Measurements from ENCODE around the gene GSK3B. TPM values are rescaled to one million over a fixed set of nuclear protein-coding genes. Genes with fewer than 3 reads are reported as not detected.
"Not testable (repeated sequence)": the region's sequence is repeated elsewhere in the genome, so short reads cannot be mapped to it uniquely, and the experiment has no call there.

The GSK3B gene
- total and polyA plus RNA-seq, 9 donors = 15.3 to 30.7 (median 27.0) TPM

DNA sequence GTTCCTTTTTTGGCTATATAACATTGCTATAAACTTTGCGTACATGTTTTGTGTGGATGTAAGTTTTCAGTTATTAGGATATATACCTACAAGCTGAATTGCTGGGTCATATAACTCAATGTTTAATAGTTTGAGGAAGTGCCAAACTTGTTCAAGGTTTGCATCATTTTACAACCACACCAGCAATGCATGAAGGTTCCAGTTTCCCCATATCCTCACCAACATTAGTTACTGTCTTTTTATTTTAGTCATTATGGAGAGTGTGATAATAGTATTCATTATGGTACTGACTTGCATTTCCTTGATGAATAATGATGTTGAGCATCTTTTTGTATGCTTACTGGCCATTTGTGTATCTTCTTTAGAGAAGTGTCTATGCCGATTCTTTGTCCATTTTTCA is 200.1 kb downstream of the GSK3B start:
- Histone ChIP-seq H3K4me3 (ENCODE audit: low read length) (no peak overlapping the region), H3K27ac (ENCODE audit: low read length) (no peak overlapping the region), H3K36me3 (ENCODE audit: control insufficient read depth, insufficient read depth, low read length) (no peaks in the 10 kb centered on the region), H3K4me1 (ENCODE audit: control insufficient read depth, insufficient read depth, low read length) (no peaks in the 10 kb centered on the region), H3K9me3 (replicated peaks; ENCODE audit: control insufficient read depth, low read depth, low read length) (peaks cover 3% of the 10 kb centered on the region), H3K27me3 (ENCODE audit: control insufficient read depth, insufficient read depth, low read length) (no peaks in the 10 kb centered on the region)
- no peak for DNase-seq
- WGBS (ENCODE audit: insufficient coverage) = no CpG with 5 or more reads among the region's 2 CpGs

DNA sequence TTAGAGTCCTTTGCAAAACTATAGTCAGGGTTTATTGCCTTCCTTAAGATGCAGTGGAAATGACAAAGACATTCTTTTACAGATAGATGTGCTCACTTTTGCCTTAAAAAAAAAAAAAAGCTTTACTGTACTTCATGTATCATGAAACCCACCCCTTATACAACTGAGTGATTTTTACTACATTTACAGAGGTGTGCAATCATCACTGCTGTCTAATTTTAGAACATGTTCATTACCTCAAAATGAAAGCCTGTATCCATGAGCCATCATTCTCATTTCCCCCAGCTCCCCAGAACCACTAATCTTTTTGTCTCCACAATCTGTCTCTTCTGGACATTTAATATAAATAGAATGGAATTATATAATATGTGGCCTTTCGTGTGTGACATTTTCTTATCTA is 200.5 kb downstream of the GSK3B start:
- no peak for DNase-seq
- Histone ChIP-seq H3K27ac (ENCODE audit: low read length) (no peak overlapping the region), H3K4me1 (ENCODE audit: control insufficient read depth, insufficient read depth, low read length) (no peaks in the 10 kb centered on the region), H3K4me3 (ENCODE audit: low read length) (no peak overlapping the region), H3K9me3 (replicated peaks; ENCODE audit: control insufficient read depth, low read depth, low read length) (peaks cover 7% of the 10 kb centered on the region), H3K27me3 (ENCODE audit: control insufficient read depth, insufficient read depth, low read length) (no peaks in the 10 kb centered on the region), H3K36me3 (ENCODE audit: control insufficient read depth, insufficient read depth, low read length) (no peaks in the 10 kb centered on the region)
- WGBS (ENCODE audit: insufficient coverage) = no CpG with 5 or more reads among the region's 1 CpG

DNA sequence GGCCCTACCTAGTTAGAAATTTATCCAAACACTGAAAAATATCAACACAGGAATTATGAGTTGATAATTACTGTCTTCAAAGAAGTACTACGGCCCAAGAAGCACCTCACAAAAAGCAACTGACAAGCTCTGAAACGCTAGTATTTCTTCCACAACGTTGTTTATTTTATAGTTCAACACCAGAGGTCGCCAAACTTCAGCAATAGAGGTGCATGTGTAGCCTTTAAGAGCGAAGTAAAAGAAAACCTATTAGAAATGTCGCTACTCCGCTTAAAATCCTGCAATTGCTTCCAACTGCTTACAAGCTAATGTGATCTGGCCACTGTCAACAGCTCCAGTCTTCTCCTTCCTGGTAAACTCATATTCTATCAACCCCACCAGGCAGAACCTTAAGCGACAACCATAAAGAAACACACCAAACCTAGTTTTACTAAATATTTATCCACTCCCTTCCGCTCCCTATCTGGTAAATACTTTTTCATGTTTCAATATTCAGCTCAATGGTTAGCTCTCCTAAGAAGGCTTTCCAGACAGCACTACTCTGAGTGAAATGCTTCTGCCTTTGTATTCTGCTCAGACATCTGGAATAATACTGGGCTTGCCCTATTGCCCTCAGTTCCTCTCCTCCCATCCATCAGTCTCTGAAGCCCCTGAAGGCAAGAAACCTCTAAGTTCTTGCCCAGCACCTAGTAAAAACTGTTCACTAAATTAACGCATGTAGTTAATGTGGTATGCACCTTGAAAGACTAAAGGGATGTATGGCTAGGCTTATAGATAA is 202.1 kb downstream of the GSK3B start:
- Histone ChIP-seq H3K27me3 (ENCODE audit: control insufficient read depth, insufficient read depth, low read length) (no peaks in the 10 kb centered on the region), H3K36me3 (ENCODE audit: control insufficient read depth, insufficient read depth, low read length) (no peaks in the 10 kb centered on the region), H3K27ac (ENCODE audit: low read length) (no peak overlapping the region), H3K4me3 (ENCODE audit: low read length) (no peak overlapping the region), H3K4me1 (ENCODE audit: control insufficient read depth, insufficient read depth, low read length) (no peaks in the 10 kb centered on the region), H3K9me3 (replicated peaks; ENCODE audit: control insufficient read depth, low read depth, low read length) (peaks cover 13% of the 10 kb centered on the region)
- peak; percentile 89 for DNase-seq
- 29% methylated on average over 4 of the region's 10 CpGs for WGBS (ENCODE audit: insufficient coverage)

DNA sequence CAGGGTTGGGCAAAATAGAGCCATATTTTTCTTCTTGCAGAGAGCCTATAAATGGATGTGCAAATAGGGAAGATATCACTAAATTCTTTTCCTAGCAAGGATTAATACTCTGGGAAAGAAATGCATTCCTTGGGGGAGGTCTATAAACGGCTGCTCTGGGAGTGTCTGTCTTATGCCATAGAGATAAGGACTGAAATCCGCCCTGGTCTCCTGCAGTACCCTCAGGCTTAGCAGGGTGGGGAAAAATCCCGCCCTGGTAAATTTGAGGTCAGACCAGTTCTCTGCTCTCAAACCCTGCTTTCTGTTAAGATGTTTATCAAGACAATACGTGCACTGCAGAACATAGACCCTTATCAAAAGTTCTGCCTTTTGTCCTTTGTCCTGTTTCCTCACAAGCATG is 205.6 kb downstream of the GSK3B start:
- not testable (repeated sequence) for H3K27me3 ChIP-seq (ENCODE audit: control insufficient read depth, insufficient read depth, low read length); H3K36me3 ChIP-seq (ENCODE audit: control insufficient read depth, insufficient read depth, low read length); H3K4me1 ChIP-seq (ENCODE audit: control insufficient read depth, insufficient read depth, low read length); DNase-seq; H3K4me3 ChIP-seq (ENCODE audit: low read length); H3K27ac ChIP-seq (ENCODE audit: low read length)
- H3K9me3 ChIP-seq (replicated peaks; ENCODE audit: control insufficient read depth, low read depth, low read length) = peaks cover 13% of the 10 kb centered on the region
- WGBS (ENCODE audit: insufficient coverage) = 100% methylated on average over 1 of the region's 4 CpGs

- H3K36me3 ChIP-seq (ENCODE audit: control insufficient read depth, insufficient read depth, low read length) = peaks cover 5% of the 10 kb centered on the region
- peaks cover 13% of the 10 kb centered on the region for H3K9me3 ChIP-seq (replicated peaks; ENCODE audit: control insufficient read depth, low read depth, low read length)
- DNase-seq = no peak
- H3K27me3 ChIP-seq (ENCODE audit: control insufficient read depth, insufficient read depth, low read length) = no peaks in the 10 kb centered on the region
- no peak overlapping the region for H3K4me3 ChIP-seq (ENCODE audit: low read length)
- no CpG with 5 or more reads among the region's 3 CpGs for WGBS (ENCODE audit: insufficient coverage)
- no peaks in the 10 kb centered on the region for H3K4me1 ChIP-seq (ENCODE audit: control insufficient read depth, insufficient read depth, low read length)
- H3K27ac ChIP-seq (ENCODE audit: low read length) = no peak overlapping the region
Measured at GRCh38 chr3:119885746-119886530, 208.3 kb downstream of the GSK3B start.

- DNase-seq = no peak
- H3K27ac ChIP-seq (ENCODE audit: low read length) = no peak overlapping the region
- H3K4me1 ChIP-seq (ENCODE audit: control insufficient read depth, insufficient read depth, low read length) = no peaks in the 10 kb centered on the region
- peaks cover 7% of the 10 kb centered on the region for H3K36me3 ChIP-seq (ENCODE audit: control insufficient read depth, insufficient read depth, low read length)
- peaks cover 10% of the 10 kb centered on the region for H3K9me3 ChIP-seq (replicated peaks; ENCODE audit: control insufficient read depth, low read depth, low read length)
- no peak overlapping the region for H3K4me3 ChIP-seq (ENCODE audit: low read length)
- H3K27me3 ChIP-seq (ENCODE audit: control insufficient read depth, insufficient read depth, low read length) = no peaks in the 10 kb centered on the region
- 80% methylated on average over 2 of the region's 4 CpGs for WGBS (ENCODE audit: insufficient coverage)
Measured at GRCh38 chr3:119884161-119884557, 210.1 kb downstream of the GSK3B start.

DNA sequence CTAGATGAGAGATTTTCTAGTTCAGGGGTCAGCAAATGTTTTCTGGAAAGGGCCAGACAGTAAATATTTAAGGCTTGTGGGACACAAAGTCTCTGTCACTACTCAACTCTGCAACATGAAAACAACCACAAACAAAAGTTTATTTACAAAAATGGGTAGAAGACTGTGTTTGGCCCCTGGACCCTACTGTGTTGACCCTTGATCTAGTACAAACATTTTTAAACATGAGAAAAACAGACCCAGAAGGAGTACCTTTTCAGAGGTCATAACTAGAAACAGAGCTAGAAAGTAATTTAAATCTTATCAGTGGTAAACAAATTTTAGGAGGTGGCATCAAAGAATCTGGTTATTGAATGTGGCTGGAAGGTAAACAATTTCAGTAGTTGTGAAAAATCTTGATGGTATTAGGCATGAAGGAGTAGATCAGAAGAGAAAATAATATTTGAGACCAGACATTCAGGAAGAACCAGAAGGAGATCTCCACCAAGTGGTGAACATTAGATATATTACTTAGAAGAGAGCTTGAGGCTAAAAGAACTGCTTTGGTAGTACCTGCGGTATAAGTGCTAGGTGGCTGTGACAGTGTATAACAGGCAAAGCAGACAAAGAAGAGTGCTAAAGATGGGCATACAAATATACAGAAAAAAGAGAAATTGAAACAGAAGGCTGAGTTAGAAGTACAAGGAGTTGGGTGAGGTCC is 210.6 kb downstream of the GSK3B start:
- Histone ChIP-seq H3K27me3 (ENCODE audit: control insufficient read depth, insufficient read depth, low read length) (no peaks in the 10 kb centered on the region), H3K4me1 (ENCODE audit: control insufficient read depth, insufficient read depth, low read length) (no peaks in the 10 kb centered on the region), H3K36me3 (ENCODE audit: control insufficient read depth, insufficient read depth, low read length) (peaks cover 7% of the 10 kb centered on the region), H3K9me3 (replicated peaks; ENCODE audit: control insufficient read depth, low read depth, low read length) (peaks cover 4% of the 10 kb centered on the region), H3K27ac (ENCODE audit: low read length) (no peak overlapping the region), H3K4me3 (ENCODE audit: low read length) (no peak overlapping the region)
- WGBS (ENCODE audit: insufficient coverage) = 100% methylated on average over 1 of the region's 1 CpG
- no peak for DNase-seq

DNA sequence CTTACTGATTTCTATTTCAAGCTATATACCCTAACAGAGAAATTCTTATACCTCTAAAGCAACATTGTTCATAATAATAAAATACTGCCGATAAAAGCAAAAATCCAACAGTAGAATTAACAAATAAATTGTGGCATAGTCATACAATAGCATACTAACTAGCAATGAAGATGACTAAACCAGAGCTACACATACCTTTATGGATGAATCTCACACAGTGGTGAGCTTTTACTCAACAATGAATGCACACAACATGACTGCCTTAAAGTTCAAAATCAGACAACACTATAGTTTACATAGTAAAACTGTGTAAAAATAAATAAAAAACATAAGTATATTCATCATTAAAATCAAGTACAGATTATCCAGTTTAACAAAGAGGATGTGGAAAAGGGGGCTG is 213.3 kb downstream of the GSK3B start:
- no CpG with 5 or more reads among the region's 1 CpG for WGBS (ENCODE audit: insufficient coverage)
- Histone ChIP-seq H3K4me3 (ENCODE audit: low read length) (no peak overlapping the region), H3K27ac (ENCODE audit: low read length) (no peak overlapping the region), H3K27me3 (ENCODE audit: control insufficient read depth, insufficient read depth, low read length) (no peaks in the 10 kb centered on the region), H3K36me3 (ENCODE audit: control insufficient read depth, insufficient read depth, low read length) (peaks cover 9% of the 10 kb centered on the region), H3K9me3 (replicated peaks; ENCODE audit: control insufficient read depth, low read depth, low read length) (no peaks in the 10 kb centered on the region), H3K4me1 (ENCODE audit: control insufficient read depth, insufficient read depth, low read length) (no peaks in the 10 kb centered on the region)
- DNase-seq = no peak

GRCh38 chr3:119873646-119874045 is 220.6 kb downstream of the GSK3B start:
- no peak overlapping the region for H3K4me3 ChIP-seq (ENCODE audit: low read length)
- H3K27ac ChIP-seq (ENCODE audit: low read length) = no peak overlapping the region
- peaks cover 2% of the 10 kb centered on the region for H3K36me3 ChIP-seq (ENCODE audit: control insufficient read depth, insufficient read depth, low read length)
- no peaks in the 10 kb centered on the region for H3K9me3 ChIP-seq (replicated peaks; ENCODE audit: control insufficient read depth, low read depth, low read length)
- H3K27me3 ChIP-seq (ENCODE audit: control insufficient read depth, insufficient read depth, low read length) = no peaks in the 10 kb centered on the region
- no peak for DNase-seq
- no CpG with 5 or more reads among the region's 2 CpGs for WGBS (ENCODE audit: insufficient coverage)
- H3K4me1 ChIP-seq (ENCODE audit: control insufficient read depth, insufficient read depth, low read length) = no peaks in the 10 kb centered on the region

DNA sequence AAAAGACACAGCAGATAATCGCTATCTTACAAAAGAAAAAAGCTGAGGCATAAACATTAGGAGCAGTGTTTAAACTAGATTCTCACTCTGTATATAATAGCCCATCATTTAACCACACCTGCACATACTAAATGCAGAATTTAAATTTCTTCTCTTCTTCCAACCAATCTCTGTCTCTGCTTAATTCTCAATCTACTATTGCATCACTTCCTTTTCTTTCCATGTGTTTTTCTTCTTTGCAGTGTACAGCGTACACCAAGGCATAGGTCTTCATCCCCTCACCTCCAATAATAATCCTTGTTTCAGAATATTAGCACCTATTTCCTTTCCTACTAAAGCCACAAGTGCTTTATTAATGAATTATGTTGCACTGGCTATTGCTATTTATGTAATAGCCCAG is 221.5 kb downstream of the GSK3B start:
- no CpG with 5 or more reads among the region's 2 CpGs for WGBS (ENCODE audit: insufficient coverage)
- no peak overlapping the region for H3K4me3 ChIP-seq (ENCODE audit: low read length)
- DNase-seq = no peak

More for the DNA sequence above, 221.5 kb downstream of the GSK3B start:
- Histone ChIP-seq H3K36me3 (ENCODE audit: control insufficient read depth, insufficient read depth, low read length) (peaks cover 2% of the 10 kb centered on the region), H3K4me1 (ENCODE audit: control insufficient read depth, insufficient read depth, low read length) (no peaks in the 10 kb centered on the region), H3K9me3 (replicated peaks; ENCODE audit: control insufficient read depth, low read depth, low read length) (no peaks in the 10 kb centered on the region), H3K27me3 (ENCODE audit: control insufficient read depth, insufficient read depth, low read length) (no peaks in the 10 kb centered on the region), H3K27ac (ENCODE audit: low read length) (no peak overlapping the region)

All from muscle of leg (tissue), 11 donors.